ENCODE measurements around the gene SGMS1.
"Not testable (repeated sequence)": the region's sequence is repeated elsewhere in the genome, so short reads cannot be mapped to it uniquely, and the experiment has no call there.

Gene SGMS1

DNA sequence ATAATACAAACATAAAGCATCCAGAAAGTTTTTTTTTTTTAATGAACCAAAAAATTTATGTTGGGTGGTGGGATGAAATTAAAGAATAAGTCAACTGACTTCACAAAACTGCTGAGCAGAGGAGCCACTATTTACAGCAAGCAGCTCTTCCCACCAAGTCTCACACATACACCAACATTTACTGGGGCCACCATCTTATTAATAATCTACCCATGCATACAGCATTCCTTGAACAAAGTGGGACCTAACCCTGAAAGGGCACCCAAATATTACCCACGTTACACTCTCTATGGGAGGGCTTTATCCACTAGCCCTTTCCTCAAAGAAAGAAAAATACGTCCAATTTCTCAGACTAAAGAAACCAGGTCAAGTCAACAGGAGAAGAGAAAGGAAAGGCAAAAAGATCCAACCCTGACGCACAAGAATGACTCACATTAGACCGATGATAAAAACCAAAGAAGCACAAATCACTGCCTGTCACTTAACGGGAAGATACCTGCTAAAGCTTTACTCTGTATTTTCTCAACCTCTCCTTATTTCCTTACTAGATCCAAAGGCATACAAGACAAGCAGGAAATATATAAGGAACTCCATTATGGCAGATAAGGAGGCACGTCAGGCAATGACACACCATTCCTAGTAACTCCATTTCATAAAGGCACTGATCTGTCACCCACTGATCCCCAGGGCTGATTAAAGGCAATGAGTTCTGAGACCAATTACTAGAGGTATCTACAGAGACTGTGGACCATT is 230.6 kb downstream of the SGMS1 start:
- no peak for DNase-seq

DNA sequence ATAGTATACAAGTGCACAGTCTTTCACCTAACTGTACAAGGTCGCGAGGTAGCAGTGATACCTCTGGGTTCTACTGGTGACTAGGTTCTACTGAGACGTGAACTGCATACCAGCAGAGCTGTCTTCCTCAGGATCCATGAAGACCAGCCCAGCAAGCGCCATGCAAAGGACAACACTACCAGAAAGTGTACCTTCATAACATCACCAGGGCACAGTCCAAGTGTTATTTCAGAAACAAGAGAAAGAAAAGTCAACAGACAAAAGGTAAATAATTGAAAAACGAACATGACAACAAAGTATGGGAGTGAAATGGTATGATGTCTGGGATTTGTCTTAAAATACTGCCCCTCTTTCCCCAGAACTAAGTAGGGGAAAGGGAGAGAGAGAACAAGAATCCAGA is 231.3 kb downstream of the SGMS1 start:
- DNase-seq: no peak

DNA sequence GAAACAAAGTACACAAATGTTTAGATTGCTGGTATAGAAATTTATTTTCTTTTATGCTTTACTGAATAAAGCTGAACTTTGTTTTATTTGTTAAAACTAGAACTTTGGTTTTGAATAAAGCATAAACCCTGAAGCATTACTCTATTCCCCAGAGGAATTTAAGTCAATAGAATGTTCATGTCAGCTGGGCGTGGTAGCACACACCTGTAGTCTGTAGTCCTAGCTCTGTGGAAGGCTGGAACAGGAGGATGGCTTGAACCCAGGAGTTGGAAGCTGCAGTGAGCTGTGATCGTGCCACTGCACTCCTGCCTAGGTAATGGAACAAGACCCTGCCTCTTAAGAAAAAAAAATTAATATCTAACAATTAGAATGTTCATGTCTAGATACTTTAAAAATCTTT is 233.5 kb downstream of the SGMS1 start:
- no peak for DNase-seq

DNA sequence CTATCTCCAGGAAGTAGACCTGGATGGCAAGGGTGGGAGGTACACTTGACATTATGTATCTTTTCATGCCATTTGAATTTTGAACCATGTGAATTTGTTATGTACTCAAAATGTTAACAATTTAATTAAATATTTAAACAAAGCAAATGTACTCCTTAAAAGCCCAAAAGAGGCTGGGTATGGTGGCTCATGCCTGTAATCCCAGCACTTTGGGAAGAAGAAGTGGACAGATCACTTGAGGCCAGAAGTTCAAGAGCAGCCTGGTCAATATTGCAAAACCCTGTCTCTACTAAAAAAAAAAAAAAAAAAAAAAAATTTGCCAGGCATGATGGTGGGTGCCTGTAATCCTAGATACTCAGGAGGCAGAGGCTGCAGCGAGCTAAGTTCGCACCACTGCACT is 235.6 kb downstream of the SGMS1 start:
- DNase-seq: no peak

DNA sequence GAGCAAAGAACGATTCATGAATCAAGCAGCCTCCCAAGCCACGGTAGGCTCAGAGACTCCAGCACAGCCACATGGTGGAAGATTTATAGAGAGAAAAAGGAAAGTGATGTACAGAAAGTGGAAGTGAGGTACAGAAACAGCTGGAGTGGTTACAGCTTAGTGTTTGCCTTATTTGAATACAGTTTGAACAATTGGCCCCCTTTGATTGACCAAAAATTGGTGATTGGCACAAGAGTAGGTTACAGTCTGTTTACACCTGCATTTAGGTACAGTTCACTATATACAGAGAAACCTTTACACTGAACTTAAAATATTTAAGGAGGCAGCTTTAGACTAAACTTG is 236.1 kb downstream of the SGMS1 start:
- no peak for DNase-seq

DNA sequence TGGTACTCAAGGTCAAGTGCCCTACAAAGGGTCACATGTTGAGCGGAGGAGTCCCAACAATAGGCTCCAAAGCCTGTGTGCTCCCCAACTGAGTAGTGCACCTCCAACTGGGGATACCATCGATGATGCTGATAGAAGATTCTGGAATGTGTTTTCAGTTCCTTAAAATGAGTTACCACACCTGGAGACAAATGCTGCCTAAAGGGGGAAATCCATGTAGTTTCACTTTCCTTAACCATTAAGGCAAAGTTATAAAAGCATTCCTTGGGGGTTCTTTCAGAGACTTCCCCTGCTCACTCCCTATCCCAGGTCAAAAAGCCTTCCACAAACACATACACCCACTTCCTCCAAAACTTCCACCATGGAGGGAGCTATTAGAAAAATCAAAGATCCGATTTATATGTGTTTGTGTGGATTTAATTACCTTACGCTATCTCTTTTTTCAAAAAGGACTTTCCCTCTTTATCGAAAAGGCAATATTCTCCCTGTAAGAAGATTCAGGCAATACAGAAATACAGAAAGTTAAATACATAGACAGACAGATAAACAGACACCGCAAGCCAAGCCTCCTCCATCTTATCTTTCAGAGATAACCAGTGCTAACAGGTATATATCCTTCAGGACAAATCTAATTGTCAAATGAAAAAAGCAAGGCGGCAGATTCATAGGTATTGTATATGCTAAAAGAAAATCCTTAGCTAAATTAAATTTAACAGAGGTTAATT is 236.6 kb downstream of the SGMS1 start:
- DNase-seq: no peak

DNA sequence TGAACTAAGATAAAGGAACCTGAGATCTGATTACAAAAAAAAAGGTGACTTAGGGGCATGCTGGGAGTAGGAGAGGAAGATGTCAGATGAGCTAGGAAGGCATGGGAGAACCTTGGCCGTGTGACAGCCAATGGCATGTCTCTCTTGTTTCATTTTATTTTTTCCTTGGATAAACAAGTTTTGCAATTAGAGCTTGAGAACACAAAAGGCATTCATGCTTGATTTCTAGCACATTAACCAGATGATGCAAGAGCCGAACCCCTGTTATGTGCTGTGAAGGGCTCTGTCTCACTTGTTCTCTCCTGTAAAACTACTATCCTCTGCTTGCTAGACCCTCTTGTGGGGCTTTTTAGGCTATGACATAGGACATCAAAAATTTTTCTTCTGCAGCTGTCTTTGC is 238.1 kb downstream of the SGMS1 start:
- no peak for DNase-seq

DNA sequence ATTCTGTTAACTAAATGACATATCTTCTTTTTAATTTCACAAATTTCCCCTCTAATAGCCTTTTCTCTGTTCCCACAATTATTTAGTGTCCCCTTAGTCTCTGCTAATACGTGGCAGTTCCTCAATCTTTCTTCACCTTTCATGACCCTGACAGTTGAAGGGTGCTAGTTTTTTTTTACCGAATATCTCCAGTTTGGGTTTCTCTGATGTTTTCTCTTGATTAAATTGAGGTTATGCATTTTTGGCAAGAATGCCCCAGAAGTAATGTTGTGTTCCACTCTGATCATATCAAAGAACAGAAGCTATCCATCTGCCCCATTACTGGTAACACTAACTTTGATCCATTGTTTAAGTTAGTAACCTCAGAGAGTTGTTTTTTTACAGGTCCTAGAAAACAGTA is 238.9 kb downstream of the SGMS1 start:
- no peak for DNase-seq

DNA sequence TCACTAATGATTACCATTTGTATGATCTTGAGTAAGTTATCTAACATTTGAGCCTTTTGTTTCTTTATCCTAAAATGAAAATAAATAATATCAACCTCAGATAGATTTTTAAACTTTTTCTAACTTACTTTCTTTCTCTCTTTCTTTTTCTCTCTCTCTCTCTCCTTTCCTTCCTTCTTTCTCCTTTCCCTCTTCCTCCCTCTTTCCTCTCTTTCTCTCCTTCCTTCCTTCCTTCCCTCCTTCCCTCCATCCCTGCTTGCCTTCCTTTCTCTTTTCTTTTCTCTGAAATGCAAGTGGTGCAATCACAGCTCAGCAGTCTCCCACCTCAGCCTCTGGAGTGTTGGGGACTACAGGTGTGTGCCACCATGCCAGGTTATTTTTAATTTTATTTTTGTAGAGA is 239.5 kb downstream of the SGMS1 start:
- DNase-seq: no peak

DNA sequence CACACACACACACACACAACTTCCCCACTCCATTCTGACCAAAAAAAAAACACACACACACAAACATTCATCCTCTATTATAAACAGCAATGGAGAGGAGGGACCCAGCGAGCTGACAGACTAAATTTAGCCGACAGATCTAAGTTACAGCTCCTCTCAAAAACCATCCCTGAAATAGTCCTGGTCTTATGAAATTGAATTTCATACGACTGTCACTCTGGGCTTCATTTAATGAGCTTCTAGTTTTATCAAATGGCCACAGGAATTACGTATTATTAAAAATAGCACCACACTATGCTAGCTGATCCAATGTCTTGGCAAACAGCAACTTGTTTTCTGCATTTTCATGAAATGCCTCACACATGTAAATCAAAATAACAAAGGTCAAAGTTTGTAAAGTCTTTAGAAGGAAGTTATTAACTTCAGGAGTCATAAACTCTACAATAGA is 241.2 kb downstream of the SGMS1 start:
- no peak for DNase-seq

DNA sequence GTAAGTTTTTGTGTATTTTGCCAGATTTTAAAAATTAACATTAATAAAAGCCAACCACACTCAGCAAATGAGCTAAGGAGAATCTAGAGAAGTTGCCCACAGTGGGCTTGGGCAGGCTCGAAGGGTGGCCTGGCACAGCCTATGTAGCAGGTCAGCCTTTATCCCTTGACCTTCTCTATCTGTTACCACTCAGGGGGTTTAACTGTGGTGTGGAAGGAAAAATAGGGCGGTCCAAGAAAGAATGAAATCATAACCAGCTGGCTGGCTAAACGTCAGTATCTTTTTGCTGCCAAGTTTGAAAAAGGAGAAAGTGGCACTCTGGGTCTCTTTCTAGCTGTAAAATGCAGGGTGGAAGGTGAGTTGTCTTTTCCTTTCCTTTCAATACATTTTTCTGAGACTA is 242.1 kb downstream of the SGMS1 start:
- no peak for DNase-seq

DNA sequence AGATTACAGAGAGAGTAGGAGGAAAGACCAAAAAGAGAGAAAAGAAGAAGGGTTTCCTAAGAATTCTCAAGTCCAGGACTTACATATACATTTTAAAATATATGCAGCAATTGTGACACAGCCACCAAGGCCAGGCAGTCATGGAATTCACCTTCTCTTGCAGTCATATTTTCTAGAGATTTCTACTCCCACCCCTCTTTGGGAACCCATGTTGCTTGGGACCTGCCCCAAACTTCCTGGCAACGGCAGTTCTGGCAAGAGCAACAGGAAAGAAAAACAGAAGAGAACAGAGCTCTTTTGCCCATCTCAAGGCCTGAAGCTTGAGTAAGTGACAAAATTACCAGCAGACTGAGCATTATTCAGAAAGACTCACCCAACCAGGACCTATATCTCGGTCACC is 244.1 kb downstream of the SGMS1 start:
- no peak for DNase-seq

DNA sequence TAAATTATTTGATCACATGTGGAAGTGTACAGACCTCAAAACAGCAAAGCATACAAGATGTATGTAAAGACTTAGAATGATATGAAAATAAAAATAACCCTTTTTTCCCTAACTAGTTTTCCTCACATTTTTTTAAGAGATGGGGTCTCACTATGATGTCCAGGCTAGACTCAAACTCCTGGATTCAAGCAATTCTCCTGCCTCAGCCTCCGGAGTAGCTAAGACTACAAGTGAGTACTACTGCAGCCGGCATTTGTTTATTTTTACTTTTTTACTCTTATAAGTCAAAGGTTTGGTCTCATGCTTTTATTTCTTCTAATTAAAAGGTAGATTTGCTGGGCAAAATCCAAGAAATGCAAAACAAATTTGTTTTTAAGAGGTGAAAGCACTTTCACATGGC is 248.0 kb downstream of the SGMS1 start:
- no peak for DNase-seq

DNA sequence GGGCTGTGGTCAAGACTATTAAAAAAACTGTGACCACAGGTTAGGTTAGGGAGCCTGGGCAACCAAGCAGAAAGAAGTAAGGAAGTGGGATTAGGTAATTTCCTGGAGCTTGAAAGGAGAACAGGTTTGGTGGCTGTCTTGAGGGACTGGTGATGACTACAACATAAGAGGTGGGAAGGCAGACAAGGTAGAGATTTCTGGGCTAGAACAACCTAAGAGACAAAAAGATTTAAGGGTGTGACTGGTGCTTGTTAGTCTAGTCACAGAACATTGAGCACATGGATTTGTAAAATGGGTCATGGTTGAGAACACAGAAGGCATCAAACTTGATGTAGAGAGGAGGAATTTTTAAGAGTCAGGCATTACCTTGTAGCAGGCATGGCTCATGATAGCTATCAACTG is 248.7 kb downstream of the SGMS1 start:
- no peak for DNase-seq

DNA sequence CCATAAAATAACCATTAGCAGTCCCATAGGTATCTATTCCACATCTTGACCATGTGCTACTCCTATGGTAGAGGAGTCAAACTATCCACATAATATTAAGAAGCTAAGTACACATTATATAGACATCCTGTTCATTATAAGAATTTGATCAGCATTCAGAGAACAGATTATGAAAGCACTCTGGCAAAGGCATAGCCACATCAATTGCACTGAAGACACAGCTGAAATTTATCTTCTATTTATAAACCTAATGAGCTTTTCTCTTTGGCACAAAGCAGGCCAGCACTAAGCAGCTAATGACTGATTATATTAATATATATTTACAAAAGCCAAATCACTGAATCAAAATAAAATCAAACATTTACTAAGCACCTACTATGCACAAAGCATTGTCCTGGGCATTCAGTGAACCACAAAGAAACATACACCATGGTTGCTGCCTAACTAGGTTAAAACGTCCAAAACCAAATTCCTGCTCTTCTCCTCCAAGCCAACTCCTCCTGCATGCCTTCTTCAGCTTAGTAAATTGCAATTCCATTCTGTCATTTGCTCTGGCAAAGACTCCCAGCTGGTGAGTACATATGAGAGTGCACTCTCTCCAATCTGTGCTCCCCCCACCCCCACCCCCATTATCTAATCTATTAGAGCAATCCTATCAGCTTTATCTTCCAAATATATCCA is 249.8 kb downstream of the SGMS1 start:
- no peak for DNase-seq

DNA sequence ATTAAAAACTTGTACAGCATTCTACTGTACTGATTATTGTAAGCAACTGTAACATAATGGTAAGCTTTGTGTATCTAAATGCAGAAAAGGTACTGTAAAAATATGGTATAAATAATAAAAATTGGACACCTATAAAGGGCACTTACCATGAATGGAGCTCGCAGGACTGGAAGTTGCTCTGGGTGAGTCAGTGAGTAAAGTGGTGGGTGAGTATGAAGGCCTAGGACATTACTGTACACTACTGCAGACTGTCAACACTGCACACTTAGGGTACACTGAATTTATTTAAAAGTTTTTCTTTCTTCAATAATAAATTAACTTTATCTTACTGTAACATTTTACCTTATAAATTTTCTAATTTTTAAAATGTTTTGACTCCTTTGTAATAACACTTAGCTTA is 253.8 kb downstream of the SGMS1 start:
- no peak for DNase-seq

DNA sequence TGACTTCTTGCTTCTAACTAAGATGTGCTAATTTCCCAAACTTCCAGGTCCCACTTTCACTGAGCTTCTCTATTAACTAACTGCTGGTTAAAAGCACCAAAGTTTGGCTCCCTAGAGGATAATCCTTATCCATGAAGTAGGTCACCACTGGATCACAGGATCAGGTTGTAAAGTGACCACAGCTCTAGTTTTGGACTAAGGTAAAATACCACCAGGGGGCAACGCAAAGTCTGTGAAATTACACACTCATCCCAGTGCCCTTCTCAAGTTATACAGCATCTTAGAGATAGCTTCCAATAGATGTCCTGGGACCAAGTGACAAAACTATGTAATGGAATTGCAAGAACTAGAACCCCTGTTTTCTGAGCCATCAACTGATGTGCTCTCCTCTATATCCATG is 256.0 kb downstream of the SGMS1 start:
- DNase-seq: no peak

DNA sequence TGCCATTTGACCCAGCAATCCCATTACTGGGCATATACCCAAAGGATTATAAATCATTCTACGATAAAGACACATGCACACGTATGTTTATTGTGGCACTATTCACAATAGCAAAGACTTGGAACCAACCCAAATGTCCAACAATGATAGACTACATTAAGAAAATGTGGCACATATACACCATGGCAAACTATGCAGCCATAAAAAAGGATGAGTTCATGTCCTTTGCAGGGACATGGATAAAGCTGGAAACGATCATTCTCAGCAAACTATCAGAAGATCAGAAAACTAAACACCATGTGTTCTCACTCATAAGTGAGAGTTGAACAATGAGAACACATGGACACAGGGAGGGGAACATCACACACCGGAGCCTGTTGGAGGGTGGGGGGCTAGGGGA is 257.3 kb downstream of the SGMS1 start:
- DNase-seq: not testable (repeated sequence)

DNA sequence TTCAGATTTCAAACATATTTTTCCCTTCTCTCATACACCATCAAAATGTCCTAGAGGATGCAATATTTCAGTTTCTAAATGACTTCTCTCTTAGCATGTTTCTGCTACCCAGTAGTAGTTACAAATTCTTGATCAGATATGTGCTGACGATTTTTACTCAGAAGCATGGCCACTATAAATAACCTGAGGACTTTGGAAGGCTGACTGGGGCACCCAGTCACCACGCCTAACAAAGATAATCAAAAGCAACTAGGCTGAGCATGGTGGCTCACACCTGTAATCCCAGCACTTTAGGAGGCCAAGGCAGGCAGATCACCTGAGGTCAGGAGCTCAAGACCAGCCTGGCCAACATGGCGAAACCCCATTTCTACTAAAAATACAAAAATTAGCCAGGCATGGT is 259.0 kb downstream of the SGMS1 start:
- not testable (repeated sequence) for DNase-seq

DNA sequence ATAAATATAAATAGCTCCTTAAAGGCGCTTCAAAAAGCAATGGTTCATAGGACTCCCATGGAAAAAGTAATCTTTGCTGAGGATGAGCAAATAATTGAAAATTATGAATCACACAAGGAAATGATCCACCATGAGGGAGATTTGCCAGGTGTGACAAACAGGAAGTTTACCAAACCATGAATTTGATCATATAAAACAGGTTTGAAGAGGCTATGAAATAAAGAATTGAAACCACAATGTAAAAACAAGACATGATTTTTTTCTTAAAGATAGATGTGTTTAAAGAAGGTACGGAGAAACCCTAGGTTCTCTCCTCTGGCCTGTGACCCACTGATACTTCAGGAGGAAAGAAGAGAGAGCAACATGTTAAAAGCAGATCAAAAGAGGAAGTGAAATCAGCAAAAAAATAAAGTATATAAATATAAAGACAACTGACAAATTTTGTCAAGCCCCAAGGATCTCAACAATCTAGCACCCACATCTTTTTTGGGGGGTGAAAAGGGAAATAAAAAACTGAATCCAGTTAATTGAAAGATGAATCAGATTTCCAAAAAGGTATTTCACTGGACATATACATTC is 261.1 kb downstream of the SGMS1 start:
- DNase-seq: no peak

DNA sequence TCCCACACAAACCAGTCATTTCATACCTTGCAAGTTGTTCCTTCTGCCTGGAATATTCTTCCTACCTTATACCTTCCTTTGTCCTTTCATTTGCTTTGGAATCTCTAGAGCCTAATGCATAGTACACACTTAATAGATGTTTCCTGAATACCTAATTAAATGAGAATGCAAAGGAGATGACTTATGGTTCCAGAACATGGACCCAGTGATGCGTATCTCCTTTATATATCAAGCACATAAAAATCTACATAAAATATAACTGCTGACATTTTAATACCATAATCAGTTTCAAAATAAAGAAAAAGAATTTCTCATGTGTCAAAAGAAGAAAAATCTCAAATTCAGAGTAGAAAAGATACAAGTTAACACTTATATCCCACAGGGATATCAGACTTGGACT is 261.8 kb downstream of the SGMS1 start:
- no peak for DNase-seq

DNA sequence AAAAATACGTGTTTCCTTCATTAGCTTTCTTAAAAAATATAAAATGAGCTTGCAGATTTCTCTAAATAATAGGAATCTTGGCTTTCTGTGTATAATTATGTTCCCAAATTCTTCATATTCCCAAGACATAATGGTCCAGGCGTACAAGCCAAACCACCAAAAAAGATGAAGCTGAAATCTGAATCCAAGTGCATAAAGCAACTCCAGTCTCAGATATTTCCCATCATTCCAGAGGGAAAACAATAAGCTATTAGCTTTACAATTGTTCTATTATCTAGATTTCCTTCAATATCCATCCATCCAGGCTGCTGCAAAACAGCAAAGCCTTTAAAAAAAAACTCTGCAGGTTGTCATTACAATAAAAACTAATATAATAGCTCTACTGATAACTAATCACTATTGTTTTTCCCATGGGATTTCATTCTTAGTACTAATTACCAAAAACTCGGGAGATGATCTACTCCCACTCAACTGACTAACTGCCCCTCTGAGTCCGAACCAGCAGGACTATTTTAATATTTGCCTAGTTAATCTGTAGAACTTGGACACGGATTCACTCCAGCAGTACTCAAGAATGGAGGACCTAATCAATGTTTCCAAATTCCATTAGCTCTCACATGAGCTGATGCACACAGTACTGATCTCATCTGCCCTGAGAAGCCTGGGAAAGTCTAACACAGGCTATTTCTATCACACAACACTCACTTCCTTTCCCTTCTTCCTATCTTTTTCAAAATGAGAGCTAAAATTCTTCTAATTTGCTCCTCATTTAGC is 263.5 kb downstream of the SGMS1 start:
- no peak for DNase-seq

All from right forelimb (tissue), 1 donor.